Fibroblast of the aortic adventitia (primary cell): Measurements from ENCODE around the gene SLC30A9. TPM values are rescaled to one million over a fixed set of nuclear protein-coding genes. Genes with fewer than 3 reads are reported as not detected.

Source experiments
- DNase-seq: peaks from one replicate; pipeline ENCODE4 v3.0.0-alpha.2; 2010; ENCODE audit warnings: low read depth
- H3K4me3 ChIP-seq: 2 replicates; pipeline ENCODE4 v1.5.1; 2011; ENCODE audit warnings: low read depth, mild to moderate bottlenecking, control low read depth, low read length, moderate library complexity
- total RNA-seq: library from RNA; depleted of rRNA; stranded (reverse); fragments of >200 nt; gene quantifications from 2 replicates; pipeline ENCODE4 v1.2.3, GENCODE V29; 2012; ENCODE audit warnings: low replicate concordance
- TF ChIP-seq, protein P1 (sequence below): IDR thresholded peaks from 2 replicates; pipeline ENCODE4 v1.5.1; 2011; ENCODE audit warnings: mild to moderate bottlenecking, low read length, control low read depth, inconsistent platforms; ENCODE audit not compliant: insufficient read depth

SLC30A9 gene
- total RNA-seq, 1 donor = 62.4 TPM

GRCh38 chr4:42050516-42051249 is 60.4 kb downstream of the SLC30A9 start:
- TF ChIP-seq, protein P1, sequence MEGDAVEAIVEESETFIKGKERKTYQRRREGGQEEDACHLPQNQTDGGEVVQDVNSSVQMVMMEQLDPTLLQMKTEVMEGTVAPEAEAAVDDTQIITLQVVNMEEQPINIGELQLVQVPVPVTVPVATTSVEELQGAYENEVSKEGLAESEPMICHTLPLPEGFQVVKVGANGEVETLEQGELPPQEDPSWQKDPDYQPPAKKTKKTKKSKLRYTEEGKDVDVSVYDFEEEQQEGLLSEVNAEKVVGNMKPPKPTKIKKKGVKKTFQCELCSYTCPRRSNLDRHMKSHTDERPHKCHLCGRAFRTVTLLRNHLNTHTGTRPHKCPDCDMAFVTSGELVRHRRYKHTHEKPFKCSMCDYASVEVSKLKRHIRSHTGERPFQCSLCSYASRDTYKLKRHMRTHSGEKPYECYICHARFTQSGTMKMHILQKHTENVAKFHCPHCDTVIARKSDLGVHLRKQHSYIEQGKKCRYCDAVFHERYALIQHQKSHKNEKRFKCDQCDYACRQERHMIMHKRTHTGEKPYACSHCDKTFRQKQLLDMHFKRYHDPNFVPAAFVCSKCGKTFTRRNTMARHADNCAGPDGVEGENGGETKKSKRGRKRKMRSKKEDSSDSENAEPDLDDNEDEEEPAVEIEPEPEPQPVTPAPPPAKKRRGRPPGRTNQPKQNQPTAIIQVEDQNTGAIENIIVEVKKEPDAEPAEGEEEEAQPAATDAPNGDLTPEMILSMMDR = no peak
- no peak for DNase-seq
- no peak overlapping the region for H3K4me3 ChIP-seq

DNA sequence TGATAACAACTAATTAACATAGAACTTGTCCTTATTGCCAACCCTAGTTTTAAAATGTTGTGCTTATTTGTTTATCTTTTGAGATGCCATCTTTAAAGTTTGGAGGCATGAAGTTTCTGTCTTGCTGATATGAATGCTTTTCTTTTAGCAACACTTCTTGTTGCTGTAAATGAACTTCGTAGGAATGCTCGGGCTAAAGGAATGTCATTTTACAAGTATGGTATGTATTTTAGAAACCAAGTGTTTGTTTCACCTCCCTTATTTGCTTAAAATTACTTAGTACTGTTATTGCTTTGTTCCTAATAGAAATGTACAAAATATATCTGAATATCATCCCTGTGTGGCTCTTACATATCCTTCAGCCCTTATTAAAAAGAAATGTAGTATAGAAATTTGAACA is 76.1 kb downstream of the SLC30A9 start:
- no peak for DNase-seq
- H3K4me3 ChIP-seq = no peak overlapping the region
- TF ChIP-seq, protein P1 = no peak

- no peak for DNase-seq
- TF ChIP-seq, protein P1 = no peak
- H3K4me3 ChIP-seq = no peak overlapping the region
Measured at GRCh38 chr4:42067264-42067663, 76.9 kb downstream of the SLC30A9 start.

GRCh38 chr4:42070463-42070862 is 80.1 kb downstream of the SLC30A9 start:
- H3K4me3 ChIP-seq = no peak overlapping the region
- DNase-seq = no peak
- TF ChIP-seq, protein P1 = no peak

DNA sequence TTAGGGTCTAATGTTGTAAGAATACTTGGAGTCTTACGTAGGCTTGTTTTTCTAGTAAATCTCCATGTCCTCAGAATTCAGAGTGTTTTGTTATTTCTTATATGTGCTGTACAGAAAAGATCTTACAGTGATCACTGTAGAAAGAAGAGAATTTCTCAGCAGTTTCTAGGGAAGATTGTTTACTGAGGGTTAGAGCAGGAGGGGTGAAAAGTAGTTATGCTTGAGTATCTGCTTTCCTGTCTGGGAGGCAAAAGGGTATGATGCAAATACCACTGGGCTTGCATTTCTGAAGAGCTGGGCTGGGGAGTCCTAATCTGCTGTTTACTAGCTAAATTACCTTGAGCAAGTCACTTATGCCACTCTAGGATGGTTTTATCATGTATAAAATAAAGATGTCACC is 84.0 kb downstream of the SLC30A9 start:
- DNase-seq = no peak
- TF ChIP-seq, protein P1 = no peak

DNA sequence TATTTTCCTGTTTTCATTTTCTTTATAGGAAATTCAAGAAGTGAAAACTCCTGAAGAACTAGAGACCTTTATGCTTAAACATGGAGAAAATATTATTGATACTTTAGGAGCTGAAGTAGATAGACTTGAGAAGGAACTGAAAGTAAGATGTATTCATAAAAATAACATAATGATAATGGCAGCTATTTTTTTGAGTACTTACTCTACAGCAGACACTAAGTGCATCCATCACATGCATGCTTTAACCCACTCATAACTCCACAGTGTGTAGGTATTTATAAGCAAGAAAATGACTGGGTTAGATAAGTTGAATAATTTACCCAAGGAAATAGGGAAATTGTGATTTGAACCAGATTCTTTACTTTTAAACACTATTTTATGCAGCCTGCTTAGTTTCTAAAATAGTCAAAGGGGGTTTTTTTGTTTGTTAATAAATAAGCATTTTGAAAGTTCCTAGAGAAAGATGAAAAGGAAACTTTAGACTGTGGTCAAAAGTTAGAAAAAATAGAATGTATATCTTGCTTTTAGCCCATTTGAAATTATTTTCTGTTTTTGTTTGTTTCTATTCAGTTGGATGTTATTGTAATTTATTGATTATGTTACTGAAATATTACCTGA is 88.0 kb downstream of the SLC30A9 start:
- DNase-seq = no peak
- H3K4me3 ChIP-seq = no peak overlapping the region
- TF ChIP-seq, protein P1 = no peak

More for the DNA sequence above, 84.0 kb downstream of the SLC30A9 start:
- no peak overlapping the region for H3K4me3 ChIP-seq
